HS-5 (cell line): ENCODE measurements around the gene PHACTR3.

Experiments used
- DNase-seq: peaks from one replicate; pipeline ENCODE4 v3.0.0-alpha.2; 2012; ENCODE audit warnings: low read depth

The PHACTR3 gene

DNA sequence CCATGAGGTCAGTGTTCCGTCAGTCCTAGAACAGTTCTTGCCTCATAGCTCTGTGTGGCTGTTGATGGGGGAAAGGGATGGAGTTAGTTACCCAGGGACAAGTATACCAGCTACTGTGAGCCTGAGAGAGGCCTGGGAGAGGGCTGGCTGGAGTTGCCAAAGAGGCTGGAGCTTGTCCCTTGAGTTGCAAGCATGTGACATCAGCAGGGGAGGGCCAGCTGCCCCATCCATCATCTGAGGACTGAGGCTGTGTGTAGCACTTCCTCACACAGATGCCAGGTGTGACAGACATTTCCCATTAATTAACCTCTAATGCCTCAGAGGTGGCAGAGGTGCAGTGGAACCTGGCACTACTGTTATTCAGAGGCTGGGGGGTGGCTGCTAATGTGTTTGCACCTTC lies 131.6 kb downstream of the PHACTR3 start:
- DNase-seq = no peak

DNA sequence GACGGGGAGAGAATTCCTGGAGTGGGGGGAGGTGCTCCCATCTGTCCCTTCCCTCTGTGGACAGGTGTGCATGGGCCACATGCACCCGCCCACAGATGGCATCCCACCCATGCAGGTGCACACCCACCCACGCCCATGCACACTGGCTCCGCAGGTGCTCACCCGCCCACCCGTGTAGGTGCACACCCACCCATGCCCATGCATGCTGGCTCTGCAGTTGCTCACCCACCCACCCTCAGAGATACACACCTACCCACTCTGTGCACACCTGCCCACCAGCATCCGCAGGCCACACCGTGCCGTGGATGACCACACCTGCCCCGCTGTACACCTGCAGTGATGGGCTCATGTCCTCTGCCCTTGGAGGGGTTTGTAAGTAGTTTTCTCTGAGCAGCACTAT lies 132.0 kb downstream of the PHACTR3 start:
- no peak for DNase-seq

DNA sequence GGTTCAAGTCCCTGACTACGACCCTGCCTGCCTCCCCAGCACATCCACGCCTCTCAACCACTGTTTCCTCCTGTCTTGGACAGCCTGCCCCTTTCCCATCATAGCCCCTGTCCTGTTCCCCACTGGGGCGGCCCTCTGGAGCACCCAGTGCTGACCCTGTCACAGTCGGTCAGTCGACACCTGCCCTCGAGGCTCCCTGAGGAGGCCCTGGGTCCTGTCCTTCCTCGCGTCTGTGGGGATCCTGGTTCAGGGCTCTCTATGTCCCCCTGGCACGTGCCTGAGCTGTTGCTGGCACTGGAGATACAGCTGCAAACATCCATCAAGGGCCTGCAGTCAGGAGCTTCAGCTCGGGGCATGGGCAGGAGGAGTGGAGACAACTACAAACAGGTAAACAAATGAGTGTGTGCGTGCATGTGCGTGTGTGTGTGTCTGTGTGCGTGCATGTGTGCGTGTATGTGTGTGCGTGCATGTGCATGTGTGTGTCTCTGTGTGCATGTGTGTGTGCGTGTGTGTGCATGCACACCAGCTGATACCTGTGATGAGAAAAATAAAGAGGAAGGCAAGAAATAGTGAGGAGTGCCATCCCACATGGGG lies 132.8 kb downstream of the PHACTR3 start:
- DNase-seq = no peak

DNA sequence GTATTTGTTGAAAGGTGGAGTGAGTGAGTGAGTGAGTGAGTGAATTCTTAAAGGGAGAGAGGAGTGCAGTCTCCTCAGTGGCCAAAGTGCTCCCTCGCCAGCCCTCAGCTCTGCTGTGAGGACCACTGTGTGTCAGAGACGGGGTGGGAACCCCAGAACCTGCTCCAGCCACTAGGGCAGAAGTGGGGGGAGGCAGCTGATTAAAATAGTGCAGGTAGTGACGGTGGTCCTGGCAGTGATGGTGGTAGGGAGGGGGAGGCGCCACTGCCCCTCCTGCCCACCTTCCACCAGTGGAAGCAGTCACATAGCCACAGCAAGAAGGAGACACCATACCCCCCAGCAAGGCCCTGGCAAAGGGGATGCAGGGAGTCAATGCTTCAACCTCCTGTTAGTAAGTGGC lies 133.5 kb downstream of the PHACTR3 start:
- DNase-seq = no peak

DNA sequence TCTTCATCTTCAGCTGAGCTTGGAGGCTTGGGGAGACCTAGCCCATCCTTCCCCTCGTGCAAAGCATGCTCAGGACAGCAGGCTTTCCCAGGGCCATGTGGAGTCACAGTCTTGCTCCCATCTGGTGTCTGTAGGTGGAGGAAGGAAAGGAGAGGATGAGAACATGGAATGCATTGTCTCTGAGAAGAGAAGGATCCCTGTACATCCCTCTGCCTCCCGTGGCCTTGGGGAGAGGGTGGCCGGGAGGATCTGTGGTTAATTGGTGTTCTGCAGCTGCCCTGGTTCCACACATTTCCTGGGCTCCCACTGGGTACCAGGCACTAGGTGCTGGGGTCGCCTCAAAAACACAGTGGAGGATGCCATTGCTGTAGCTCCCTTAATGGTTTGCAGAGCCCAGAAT lies 134.5 kb downstream of the PHACTR3 start:
- DNase-seq = no peak

DNA sequence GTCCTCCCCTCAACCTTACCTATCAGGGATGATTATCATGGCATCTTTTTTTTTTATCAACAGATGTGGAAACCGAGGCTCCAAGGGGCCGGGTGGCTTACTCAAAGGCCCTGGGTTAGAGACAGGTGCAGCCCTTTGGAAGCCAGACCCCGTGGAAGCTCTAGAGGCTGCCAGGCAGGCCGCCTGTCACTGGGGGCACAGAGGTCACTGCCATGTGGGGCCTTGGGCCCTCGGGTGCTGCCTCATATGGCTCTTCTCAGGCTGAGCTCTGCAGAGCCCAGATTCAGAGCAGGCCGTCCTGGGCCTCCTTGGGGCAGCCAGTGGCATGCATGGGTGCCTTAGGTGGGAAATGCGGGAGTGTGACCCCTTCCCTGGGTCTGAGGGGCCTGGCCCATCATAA lies 136.3 kb downstream of the PHACTR3 start:
- no peak for DNase-seq

DNA sequence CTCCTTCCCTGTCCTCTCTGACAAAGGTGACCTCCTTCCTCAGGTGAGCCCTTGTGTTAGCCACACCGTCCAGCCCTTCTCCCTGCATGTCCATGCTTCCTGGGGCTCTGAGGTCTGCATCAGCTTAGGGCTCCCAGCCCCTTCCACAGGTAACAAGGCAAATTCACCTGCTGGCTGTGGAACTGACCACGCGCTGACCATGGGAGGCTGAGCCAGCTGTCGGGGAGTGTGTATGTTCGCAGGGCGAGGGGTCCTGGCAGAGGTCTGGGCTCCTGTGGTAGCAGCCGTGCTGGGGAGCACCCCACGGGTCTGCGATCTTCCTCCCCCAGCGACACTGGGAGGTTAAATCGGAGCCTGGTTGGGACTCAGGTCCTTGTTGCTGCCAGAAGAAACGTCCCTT lies 136.7 kb downstream of the PHACTR3 start:
- DNase-seq = no peak

DNA sequence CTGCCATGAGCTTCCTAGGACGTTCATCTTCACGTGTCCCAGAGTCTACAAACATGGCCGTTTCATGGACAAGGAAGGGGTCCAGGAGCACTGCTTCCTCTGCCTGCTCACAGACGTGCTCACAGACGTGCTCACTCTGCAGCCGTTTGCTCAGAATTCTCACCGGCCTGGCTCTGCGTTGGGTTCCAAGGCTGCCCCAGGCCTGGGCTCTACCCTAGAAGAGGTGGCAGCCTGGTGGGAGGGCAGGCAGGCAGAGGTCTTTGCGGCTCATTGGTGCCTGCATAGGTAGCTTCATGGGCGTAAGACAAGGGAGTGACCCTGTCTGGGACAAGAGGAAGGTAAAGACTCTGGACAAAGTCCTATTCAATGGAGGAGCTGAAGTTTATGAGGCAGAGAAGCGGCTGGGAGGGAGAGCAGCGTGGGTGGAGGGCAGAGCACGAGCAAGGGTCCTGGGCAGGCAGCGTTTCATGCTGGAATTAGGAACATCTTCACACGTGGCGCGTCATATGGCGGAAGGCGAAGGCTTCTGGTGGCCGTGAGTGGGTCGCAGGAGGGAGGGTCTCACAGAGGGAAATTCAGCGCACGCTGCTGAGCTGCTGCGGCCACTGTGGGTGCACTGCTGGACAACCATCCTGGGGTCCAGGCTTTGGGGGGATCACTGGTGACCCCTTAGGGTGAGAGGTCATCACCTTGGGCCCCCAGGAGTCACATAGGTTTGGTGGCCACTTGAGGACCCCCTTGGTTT lies 138.2 kb downstream of the PHACTR3 start:
- no peak for DNase-seq

DNA sequence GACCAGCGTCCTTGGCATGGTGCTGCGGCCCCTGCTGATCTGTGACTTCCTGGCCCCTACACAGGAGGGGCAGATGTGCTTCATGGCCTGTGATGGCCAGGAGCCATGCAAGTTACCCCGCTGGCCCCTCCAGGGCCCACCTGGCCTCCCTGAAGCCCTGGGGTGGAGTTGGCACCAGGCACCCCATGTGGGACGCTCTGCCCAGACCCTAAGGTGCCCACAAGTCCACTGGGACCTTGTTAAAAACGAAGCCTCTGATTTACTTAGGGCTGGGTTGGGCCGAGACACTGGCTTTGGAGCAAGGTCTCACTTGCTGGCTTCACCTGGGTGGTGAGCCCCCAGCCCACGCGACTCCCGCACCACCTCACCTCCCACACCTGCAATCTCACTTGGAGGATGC lies 139.0 kb downstream of the PHACTR3 start:
- DNase-seq = no peak

DNA sequence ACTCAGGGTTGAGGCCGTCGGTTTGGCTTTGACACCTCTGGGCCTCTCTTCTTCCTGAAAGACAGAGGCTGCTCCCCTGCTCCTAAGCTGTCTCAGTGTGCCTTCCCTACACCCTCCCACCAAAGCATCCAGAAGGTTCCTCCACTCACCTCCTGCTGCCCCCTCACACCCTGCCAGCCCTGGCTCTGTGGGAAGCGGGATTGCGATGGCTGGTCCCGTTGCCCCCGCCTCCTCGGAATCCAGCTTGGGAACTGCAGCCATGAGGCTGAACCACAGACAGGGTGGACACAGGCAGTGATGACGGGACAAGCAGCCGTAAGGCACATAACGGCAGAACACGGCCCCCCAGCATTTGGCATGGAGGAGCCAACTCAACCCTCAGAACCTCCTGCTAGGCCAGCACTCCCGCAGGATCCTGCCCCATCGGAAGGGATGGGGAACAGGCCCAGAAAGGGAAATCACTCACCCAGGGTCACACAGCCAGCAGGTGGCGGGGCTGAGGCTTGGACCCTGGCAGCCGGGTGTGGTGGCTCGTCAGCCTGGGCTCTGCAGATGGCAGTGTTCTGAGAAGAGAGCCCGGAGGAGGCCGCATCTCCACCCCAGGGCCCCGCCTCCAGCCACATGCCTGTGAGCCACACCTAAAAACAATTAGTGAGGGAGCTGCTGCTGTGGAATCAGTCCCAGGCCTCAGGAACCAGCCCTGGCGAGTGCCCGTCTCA lies 139.6 kb downstream of the PHACTR3 start:
- no peak for DNase-seq

DNA sequence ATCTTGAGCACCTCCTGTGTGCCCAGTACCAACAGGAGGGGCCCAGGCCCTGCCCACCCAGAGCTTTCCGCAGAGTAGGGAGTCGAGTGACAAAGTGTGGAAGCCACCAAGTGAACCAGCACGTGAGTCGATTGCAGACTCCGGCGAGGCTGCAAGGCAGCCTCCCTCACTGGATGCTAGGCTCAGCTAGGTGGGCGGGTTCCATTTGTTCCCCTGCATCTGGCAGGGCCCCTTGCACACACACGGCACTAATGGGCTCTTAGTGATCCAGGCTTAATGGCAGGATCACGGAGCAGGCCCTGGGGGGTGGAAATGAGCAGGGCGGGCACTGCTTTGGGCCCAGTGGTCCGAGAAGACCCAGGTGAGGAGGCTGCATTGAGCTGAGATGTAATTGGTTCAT lies 140.4 kb downstream of the PHACTR3 start:
- DNase-seq = no peak

DNA sequence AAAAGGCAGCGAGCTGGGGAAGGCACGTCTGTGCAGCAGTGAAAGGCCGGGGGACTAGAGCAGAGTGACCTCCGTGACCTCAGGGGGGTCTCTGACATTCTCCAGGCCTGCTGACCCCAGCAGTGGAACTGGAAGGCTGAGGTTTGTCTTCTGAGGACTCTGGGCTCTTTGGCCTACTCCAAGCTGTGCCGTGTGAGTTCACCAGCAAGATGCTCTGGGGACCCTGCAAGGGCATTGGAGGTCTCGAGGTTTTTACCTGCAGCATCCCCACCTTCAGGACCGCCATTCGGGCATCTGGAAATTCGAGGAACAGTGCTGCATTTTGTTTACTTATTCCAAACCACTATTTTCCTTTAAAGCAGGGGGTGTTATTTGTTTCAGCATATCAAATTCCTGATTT lies 140.9 kb downstream of the PHACTR3 start:
- no peak for DNase-seq

DNA sequence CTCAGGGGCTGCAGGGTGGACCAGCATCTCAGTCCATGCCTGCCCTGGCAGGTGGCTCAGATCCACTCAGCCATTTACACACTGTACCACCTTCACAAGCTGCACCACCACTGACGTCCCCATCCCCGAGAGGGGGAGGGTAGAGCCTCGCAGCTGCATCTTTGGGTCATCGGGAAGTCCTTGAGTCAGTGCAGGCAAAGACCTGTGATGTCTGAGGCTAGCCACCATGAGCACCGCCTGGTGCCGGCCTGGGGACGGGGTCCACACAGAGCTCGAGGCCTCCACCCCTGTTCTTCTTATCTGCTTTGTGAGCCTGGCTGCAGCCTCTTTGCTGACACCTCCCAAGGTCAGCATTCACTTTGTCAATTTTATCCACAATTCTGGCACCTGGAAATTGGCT lies 141.4 kb downstream of the PHACTR3 start:
- no peak for DNase-seq

DNA sequence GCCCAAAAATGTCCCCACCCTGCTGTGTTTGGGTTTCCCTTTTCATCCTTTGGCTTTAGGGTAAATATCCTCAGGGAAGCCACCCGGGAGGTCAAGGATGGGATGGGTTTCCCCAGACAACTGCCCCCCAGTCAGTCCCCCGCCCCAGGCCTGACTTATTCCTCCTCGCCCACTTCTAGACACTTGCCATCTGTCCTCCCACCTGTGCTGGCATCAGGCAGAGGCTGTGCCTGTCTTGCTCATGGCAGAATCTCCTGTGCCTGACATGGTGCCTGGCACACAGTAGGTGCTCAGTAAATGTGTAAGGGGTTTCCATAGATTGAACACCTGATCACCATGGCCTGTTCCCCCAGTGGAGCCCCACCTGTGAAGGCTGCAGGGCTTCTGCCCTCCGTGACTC lies 141.8 kb downstream of the PHACTR3 start:
- DNase-seq = no peak

DNA sequence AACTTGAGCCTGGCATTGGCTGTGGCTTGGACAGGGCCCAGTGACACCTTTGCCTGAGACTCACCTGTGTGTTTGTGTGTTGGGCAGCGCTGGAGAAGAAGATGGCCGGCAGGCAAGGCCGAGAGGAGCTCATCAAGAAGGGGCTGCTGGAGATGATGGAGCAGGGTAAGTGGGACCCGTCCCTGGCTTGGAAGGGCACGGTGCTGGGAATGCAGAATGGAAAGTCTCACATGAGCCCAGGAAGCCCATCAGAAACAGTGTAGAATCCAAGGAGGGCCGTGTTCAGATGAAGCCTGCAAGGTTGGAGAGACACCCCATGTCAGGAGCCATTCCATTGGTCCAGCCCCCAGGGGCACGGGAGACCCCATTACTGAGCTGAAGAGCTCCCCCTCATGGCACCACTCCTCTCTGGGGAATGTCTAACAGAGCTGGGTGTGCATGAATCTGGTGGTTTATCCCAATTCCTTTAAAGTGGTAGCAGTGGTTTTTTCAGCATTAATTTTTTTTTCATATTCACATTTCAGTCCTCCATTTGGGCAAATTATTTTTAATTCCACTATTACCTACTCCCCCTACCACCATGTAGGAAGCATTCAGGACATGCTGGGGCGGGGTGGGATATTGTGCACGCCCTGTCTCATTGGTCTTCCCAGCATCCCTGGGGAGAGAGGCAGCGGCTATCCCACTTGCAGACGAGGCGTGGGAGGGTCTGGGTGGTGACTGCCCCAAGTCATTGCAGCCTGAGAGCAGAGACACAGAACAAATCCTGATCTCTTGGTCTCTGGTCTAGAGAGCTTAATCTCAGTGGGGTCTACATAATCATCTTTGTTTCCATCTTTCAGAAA lies 143.6 kb downstream of the PHACTR3 start:
- no peak for DNase-seq

DNA sequence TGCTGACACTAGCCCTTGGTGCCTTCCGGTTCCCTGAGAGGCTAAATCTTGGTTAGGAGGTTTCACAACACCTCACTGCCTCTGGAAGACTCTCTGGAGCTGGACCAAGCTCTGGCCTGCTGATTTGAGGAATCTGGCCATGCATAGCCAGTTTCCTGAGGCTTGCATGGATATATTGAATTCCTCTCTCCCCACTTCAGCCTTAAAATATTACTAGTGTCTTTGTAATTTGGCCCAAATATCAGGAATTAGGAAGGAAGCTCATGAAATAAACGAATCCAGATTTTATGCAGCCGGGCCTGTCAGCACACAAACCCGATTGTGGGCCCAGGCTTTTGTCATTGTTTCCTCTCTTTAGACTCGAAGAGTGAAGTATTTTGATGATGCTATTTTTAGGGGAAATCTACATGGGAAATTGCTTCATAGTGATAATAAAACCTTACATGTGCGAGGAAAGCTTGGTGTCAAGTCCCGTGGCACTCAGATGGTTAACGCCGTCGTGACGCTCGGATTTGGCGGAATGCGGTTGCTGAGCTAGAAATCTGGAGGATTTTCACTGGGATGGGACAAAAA lies 144.4 kb downstream of the PHACTR3 start:
- peak; percentile 43 for DNase-seq

DNA sequence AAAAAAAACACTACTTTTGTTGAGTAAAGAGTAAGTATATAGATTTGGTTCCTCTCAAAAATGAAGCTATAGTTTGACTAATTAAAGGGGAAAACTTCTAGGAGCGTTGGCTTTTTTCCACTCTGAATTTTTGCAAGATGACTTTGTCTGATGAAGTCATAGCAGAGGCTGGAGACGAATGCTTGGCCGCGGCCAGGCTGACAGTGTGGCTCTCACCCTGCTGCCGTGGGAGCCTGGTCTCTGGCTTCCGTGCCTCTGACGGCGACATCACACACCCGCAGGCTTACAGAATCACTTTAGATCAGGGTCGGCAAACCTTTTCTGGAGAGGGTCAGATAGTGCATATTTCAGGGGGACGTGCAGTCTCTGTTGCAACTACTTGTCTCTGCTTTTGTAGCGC lies 145.0 kb downstream of the PHACTR3 start:
- DNase-seq = peak; percentile 58

DNA sequence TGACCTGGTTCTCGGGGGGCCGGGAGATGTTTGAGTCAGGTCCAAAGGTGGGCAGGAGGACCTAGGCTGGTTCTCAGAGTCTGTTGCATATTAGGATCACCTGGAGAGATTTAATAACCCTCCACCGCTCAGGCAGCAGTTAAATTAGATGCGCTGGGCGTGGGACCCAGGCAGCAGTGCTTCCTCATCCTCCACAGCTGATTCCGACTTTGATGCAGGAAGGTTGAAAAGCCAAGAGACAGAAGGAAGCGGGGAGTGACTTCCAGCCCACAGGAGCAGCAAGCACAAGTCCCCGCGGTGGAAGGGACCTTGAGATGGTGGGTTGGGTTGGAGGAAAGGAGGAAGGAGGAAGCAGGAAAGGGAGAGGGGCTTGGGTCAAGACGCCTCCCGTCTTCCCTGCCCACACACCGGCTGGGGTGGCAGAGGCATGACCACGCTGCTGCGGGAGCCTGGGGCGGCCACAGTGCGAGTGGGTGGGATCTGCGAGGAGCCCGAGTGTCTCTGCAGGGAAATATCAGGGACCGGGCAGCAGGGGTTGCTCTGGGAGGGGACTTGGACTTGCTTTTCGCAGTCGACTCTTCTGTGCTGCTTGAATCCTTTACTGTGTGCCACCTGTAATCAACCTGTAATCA lies 146.0 kb downstream of the PHACTR3 start:
- no peak for DNase-seq

DNA sequence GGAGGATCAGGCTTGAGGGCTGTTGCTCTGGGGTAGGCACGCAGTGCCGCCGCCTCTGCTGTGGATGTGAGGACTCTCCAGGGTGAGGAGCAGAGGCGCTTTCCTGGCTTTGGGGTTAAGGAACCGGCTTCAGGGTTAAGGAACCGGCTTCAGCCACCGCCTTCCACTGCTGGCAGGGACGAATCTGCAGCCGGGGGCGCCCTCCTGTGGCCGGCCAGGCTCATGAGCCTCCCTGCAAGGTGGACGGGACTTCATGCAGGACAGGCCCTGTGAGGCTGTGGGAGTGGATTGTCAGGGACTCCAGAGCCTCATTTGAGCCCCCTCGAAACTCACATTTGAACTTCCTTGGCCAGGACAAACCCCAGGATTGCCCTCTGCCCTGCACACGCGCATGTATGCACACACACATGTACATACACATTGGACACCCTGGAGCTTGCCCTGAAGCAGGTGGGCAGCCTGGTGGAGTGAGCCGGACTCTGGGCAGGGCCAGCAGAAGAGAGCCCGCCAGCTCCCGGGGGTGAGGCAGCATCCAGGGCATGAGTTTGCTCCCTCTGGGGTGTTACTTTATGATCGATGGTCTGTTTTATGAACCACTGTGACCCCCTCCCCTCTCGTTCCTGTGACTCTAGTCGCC lies 146.9 kb downstream of the PHACTR3 start:
- DNase-seq = no peak

DNA sequence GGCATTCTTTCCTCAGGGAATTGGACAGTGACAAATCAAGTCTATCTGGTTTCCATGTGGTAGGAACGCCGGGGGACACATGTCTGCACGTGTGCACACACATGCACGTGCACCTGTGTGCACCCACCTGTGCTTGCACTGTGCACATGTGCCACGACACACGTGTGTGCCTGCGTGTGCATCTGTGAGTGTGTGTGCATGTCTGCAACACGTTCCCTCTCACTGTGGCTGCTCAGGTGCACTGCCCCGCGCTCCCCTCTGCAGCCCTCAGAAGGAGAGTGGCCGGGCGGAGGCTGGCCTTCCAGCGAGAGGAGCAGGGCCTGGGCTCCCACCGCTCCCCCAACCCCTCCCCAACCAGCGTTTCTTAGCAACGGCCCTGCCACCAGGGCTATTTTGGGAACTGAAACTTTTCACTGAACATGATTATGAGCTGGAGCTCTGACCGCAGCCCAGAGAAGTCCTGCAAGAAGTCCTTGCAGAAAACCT lies 147.8 kb downstream of the PHACTR3 start:
- DNase-seq = no peak
